Keratinocyte (primary cell): ENCODE measurements around the gene ATP5F1C. TPM values are rescaled to one million over a fixed set of nuclear protein-coding genes. Genes with fewer than 3 reads are reported as not detected.

Experiments
- DNase-seq: peaks from one replicate; pipeline ENCODE4 v3.0.0-alpha.2; 2011; ENCODE audit warnings: low read depth, missing footprints, low spot score
- FAIRE-seq: peaks from 2 replicates; lab custom pipeline; 2011; peaks lifted over from hg19 to GRCh38; lab: Jason Lieb, UNC
- H2AFZ ChIP-seq: 2 replicates; pipeline ENCODE4 v1.6.0; 2012; ENCODE audit warnings: low read length, control low read depth, inconsistent platforms; ENCODE audit not compliant: control insufficient read depth
- H3K27ac ChIP-seq: 2 replicates; pipeline ENCODE4 v1.5.1; 2011; ENCODE audit warnings: low read length; ENCODE audit not compliant: control insufficient read depth, insufficient read depth
- H3K27me3 ChIP-seq: 3 replicates; pipeline ENCODE4 v1.6.0; 2011; ENCODE audit warnings: low read length; ENCODE audit not compliant: control insufficient read depth, insufficient read depth; ENCODE audit errors: extremely low read depth
- H3K36me3 ChIP-seq, 2 experiments: 2 replicates in 1 of 2; 3 replicates in 1 of 2; pipeline ENCODE4 v1.5.1; 2011; ENCODE audit warnings: low read length in 2 of 2, mild to moderate bottlenecking in 1 of 2; ENCODE audit not compliant: control insufficient read depth in 2 of 2, insufficient read depth in 2 of 2; ENCODE audit errors: extremely low read depth in 1 of 2
- H3K4me1 ChIP-seq: 3 replicates; pipeline ENCODE4 v1.5.1; 2011; ENCODE audit warnings: low read length; ENCODE audit not compliant: control insufficient read depth, insufficient read depth; ENCODE audit errors: extremely low read depth
- H3K4me2 ChIP-seq: 3 replicates; pipeline ENCODE4 v1.6.0; 2011; ENCODE audit warnings: low read depth, low read length; ENCODE audit not compliant: control insufficient read depth, insufficient read depth; ENCODE audit errors: extremely low read depth
- H3K4me3 ChIP-seq, 3 experiments: fragments of 200-600 bp in 1 of 3; sonication (generic) in 1 of 3; 2 replicates in 2 of 3; 3 replicates in 1 of 3; pipeline ENCODE4 v1.5.1; 2011 to 2016; ENCODE audit warnings: low read length in 3 of 3, mild to moderate bottlenecking in 3 of 3, control low read depth in 2 of 3, inconsistent platforms in 1 of 3, low read depth in 1 of 3, mixed read lengths in 1 of 3, mixed run types in 1 of 3, moderate library complexity in 1 of 3; ENCODE audit not compliant: control insufficient read depth in 2 of 3, insufficient read depth in 2 of 3; ENCODE audit errors: extremely low read depth in 1 of 3
- H3K79me2 ChIP-seq: 2 replicates; pipeline ENCODE4 v1.6.0; 2012; ENCODE audit warnings: low read length; ENCODE audit not compliant: control insufficient read depth, insufficient read depth
- H3K9ac ChIP-seq: 3 replicates; pipeline ENCODE4 v1.6.0; 2011; ENCODE audit warnings: low read length; ENCODE audit not compliant: control insufficient read depth, insufficient read depth; ENCODE audit errors: extremely low read depth
- H3K9me1 ChIP-seq: 3 replicates; pipeline ENCODE4 v1.6.0; 2011; ENCODE audit warnings: low read length; ENCODE audit not compliant: control insufficient read depth, insufficient read depth; ENCODE audit errors: extremely low read depth
- H3K9me3 ChIP-seq: 2 replicates; pipeline ENCODE4 v1.5.1; 2012; ENCODE audit warnings: low read depth, low read length; ENCODE audit not compliant: control insufficient read depth
- H4K20me1 ChIP-seq: 3 replicates; pipeline ENCODE4 v1.6.0; 2011; ENCODE audit warnings: low read length; ENCODE audit not compliant: control insufficient read depth, insufficient read depth; ENCODE audit errors: extremely low read depth
- CTCF ChIP-seq, 3 experiments: IDR thresholded peaks in 1 of 3; conservative IDR thresholded peaks in 1 of 3; optimal IDR thresholded peaks in 1 of 3; 2 replicates in 2 of 3; 3 replicates in 1 of 3; pipeline versions ENCODE3 to v1.5.1; 2011; ENCODE audit warnings: low read length in 3 of 3, mild to moderate bottlenecking in 3 of 3, moderate library complexity in 2 of 3, control low read depth in 1 of 3, inconsistent platforms in 1 of 3; ENCODE audit not compliant: insufficient read depth in 2 of 3; ENCODE audit errors: extremely low read depth in 1 of 3
- EZH2 ChIP-seq: IDR thresholded peaks from one replicate; pipeline ENCODE4 v1.6.1; 2012; ENCODE audit warnings: inconsistent platforms, mild to moderate bottlenecking, low read length, moderate library complexity
- dilution Hi-C: fragments of 300-500 bp; cut with MboI; formaldehyde crosslinking; loops from one replicate; pipeline ENCODE4 v1.7.0; 2020; ENCODE audit warnings: low sequenced_read_pairs; ENCODE audit not compliant: extremely low pct_ligation_motif_present
- polyA plus RNA-seq, 5 experiments: library from polyadenylated mRNA; depleted of rRNA in 3 of 5; stranded (reverse) in 3 of 5; stranded (forward) in 1 of 5; unstranded in 1 of 5; fragments of >200 nt; gene quantifications; 1 replicate in 1 of 5; 2 replicates in 3 of 5; 3 replicates in 1 of 5; pipeline versions ENCODE4 v1.2.1 to v1.2.3, GENCODE V29; 2011 to 2012; ENCODE audit warnings: missing spikeins in 2 of 5, low read depth in 1 of 5, low replicate concordance in 1 of 5

ATP5F1C gene
- polyA plus RNA-seq, 1 donor (not counting 4 experiments of a cell fraction or from before 2014, with no cell fraction given): 496 TPM

GRCh38 chr10:7829289-7829834 lies 41.4 kb downstream of the ATP5F1C start:
- H3K4me2 ChIP-seq: no peak overlapping the region
- no peak overlapping the region for H2AFZ ChIP-seq
- DNase-seq (no peak), FAIRE-seq (no peak)
- H4K20me1 ChIP-seq: no peaks in the 10 kb centered on the region
- H3K4me1 ChIP-seq: no peaks in the 10 kb centered on the region
- H3K79me2 ChIP-seq: peaks cover 41% of the 10 kb centered on the region
- no peak overlapping the region for H3K9ac ChIP-seq
- TF ChIP-seq CTCF (optimal IDR thresholded peaks at IDR 0.05 in 1 of 3, IDR thresholded peaks at IDR 0.05 in 1 of 3, conservative IDR thresholded peaks at IDR 0.05 in 1 of 3; ENCODE audit: extremely low read depth in 1 of 3, insufficient read depth in 2 of 3, low read length in 3 of 3) (no peak), EZH2 (no peak)
- H3K27ac ChIP-seq: no peak overlapping the region
- dilution Hi-C loops: no loop called here
- no peaks in the 10 kb centered on the region for H3K27me3 ChIP-seq
- no peaks in the 10 kb centered on the region for H3K9me1 ChIP-seq
- H3K36me3 ChIP-seq: no peaks in the 10 kb centered on the region
- H3K4me3 ChIP-seq: no peak overlapping the region
- H3K9me3 ChIP-seq: no peaks in the 10 kb centered on the region

GRCh38 chr10:7832060-7832459 lies 44.1 kb downstream of the ATP5F1C start:
- no peaks in the 10 kb centered on the region for H3K27me3 ChIP-seq
- H3K9me3 ChIP-seq: no peaks in the 10 kb centered on the region
- FAIRE-seq (no peak), DNase-seq (no peak)
- dilution Hi-C loops: no loop called here
- no peaks in the 10 kb centered on the region for H4K20me1 ChIP-seq
- H3K9ac ChIP-seq: no peak overlapping the region
- H3K79me2 ChIP-seq: peaks cover 41% of the 10 kb centered on the region
- no peak overlapping the region for H3K4me2 ChIP-seq
- no peaks in the 10 kb centered on the region for H3K9me1 ChIP-seq
- H3K36me3 ChIP-seq: no peaks in the 10 kb centered on the region
- no peaks in the 10 kb centered on the region for H3K4me1 ChIP-seq
- no peak overlapping the region for H3K27ac ChIP-seq
- no peak overlapping the region for H2AFZ ChIP-seq
- no peak overlapping the region for H3K4me3 ChIP-seq
- no peak for TF ChIP-seq CTCF (optimal IDR thresholded peaks at IDR 0.05 in 1 of 3, IDR thresholded peaks at IDR 0.05 in 1 of 3, conservative IDR thresholded peaks at IDR 0.05 in 1 of 3; ENCODE audit: extremely low read depth in 1 of 3, insufficient read depth in 2 of 3, low read length in 3 of 3)
- no peak for TF ChIP-seq EZH2
